ENCODE data around the gene BCL3.

Gene BCL3

DNA sequence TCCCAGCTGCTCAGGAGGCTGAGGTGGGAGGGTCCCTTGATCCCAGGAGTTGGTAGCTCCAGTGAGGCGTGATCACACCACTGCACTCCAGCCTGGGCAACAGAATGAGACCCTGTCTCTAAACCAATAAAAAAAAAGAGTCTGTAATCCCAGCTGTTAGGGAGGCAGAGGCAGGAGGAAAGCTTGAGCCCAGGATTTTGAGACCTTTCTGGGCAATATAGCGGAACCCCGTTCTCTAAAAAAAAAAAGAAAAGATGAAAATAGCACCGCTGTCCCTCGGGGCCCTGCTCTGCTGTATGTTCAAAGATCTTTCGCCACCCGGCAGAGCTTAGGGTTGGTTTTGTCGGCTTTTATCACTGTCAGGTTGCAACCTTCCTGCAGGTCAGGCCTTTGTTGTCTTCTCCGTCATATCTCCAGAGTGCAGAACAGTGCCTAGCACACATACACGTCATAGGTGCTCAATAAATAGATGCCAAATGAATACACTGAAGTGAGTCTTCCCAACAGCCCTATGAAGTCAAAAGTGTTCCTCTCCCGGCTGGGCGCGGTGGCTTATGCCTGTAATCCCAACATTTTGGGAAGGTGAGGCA is 47.0 kb downstream of the BCL3 start:
- DNase-seq: no peak

DNA sequence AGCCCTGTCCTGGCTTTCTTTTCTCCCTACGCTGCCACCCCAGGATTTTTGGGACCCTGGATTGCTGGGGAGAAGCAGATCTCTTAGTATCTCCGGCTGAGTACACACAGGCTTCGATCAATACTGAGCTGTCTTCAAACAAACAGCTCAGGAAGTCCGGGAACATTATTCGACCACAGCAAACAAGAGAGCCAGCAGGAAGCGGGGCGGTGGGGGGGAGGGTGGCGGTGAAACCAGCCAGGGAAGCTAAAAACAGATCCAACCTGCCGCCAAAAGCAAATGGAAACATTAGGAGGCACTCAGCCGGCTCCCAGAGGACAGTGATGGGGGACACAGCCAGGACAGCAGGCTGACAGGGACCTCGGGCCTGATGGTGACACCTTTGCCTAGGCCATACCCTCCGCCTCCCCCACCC is 48.2 kb downstream of the BCL3 start:
- no peak for DNase-seq

- DNase-seq: no peak
These were observed 51.3 kb downstream of the BCL3 start for GRCh38 chr19:44799627-44800346.

DNA sequence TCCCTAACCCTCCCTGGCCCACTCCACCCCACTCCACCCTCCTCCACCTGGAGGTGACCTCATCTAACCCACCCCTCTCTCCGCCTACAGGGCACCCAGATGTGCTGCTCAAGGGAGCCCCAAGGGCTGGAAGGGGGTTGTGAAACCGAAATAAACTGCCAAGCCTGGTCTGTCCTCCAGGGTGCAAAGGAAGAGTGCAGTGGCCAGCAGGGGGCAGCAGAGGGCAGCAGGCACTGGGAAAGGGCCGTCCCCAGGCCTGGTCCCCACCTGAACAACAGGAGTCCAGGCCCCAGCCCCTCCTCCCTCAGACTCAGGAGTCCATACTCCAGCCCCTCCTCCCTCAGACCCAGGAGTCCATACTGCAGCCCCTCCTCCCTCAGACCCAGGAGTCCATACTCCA is 52.0 kb downstream of the BCL3 start:
- peak; percentile 72 for DNase-seq

- no peak for DNase-seq
These were observed 55.2 kb downstream of the BCL3 start for GRCh38 chr19:44803442-44804428.

DNA sequence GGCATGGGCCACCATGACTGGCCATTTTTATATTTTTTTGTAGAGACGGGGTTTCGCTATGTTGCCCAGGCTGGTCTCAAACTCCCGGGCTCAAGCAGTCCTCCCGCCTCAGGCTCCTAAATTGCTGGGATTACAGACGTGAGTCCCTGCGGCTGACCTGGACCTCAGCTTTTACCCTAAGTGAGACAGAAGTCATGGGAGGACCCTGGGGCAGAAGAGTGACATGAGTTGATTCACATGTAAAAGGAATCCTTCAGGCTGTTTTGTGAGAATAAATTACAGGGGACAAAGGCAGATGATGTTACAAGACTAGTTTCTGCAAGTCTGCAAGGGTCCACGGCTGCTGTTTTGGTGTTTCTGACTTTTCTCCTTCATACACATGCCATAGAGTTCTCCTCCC is 57.8 kb downstream of the BCL3 start:
- DNase-seq: no peak

GRCh38 chr19:44807162-44807561 is 58.7 kb downstream of the BCL3 start:
- DNase-seq: no peak

DNA sequence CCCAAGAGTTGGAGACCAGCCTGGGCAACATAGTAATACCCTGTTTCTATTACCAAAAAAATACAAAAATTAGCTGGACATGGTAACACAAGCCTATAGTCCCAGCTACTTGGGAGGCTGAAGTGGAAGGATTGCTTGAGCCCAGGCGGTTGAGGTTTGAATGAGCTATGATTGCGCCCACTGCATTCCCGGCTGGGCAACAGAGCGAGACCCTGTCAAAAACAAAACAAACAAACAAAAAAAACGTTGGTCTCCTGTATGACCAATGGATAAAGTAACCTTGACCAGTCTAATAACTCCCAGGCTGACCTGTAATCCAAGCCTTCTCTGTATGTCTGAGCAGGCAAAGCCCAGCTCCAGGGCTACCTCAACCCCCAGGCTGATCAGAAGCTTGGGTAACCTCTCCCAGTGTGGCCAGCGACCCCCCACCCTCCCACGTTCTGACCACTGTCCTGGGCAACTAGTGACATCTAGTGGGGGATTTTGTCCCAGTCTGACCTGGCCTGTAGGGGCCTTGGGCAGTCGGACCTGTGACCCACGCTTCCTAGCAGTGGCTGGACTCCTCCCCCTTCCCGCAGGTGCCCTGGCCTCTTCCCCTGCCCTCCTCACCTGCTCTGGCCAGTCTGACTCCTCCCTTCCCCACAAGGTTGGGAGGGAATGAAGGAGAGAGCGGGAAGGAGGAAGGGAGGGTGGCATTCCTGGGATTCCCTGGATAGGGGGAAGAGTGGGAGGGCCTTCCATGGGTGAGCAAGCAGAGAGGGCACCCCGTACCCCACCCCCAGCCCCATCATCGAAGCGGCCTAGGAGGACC is 59.3 kb downstream of the BCL3 start:
- no peak for DNase-seq

DNA sequence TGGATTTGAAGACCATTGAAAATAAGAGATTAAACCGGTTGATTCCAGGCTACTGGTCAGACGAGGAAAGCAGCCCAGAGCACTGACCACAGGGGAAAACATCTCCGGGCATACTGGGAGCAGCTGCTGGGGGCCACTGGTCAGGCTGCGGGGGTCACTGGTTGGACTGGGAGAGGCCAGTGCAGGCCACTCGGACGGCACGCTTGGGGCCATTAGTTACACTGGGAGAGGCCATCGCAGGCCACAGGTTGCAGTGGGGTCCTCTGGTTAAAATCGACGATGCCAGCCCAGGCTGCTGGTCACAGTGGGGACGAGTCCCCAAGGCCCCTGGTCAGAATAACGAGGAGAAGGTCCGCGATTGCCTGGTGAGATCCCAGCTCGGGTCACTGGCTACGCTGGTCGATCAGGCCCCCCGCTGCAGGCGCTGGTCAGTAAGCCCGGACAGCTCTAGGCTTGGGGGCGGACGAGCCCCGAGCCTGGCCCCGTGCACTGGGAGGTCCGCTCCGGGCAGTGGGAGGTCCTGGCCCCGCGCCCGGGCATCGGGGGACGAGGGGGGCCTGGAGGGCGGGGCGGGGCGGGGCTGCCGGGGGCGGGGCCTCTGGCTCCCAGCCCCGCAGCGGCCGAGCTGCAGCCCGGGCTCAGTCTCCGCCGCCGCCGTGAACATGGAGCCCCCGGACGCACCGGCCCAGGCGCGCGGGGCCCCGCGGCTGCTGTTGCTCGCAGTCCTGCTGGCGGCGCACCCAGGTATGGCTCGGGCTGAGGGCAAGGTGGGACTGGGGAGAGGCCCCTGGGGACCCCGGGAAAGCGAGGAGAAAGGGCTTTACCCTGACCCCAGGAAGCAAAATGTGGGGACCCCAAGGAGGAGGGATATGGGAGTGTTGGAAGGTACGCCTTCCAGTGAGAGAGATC is 60.2 kb downstream of the BCL3 start, which contains the start of gene BCAM:
TSS of gene BCAM (plus strand) at position 641 of the 909 bp plus-strand sequence. CDS start at position 663, 22 bp downstream.
- no peak for DNase-seq

Data from NK-92 treated with Interleukin-12 subunit alpha and Interleukin-12 subunit beta, amount 100 ng/mL, for 24 hours (cell line).